Ishikawa (cell line): ENCODE measurements around the gene CEP131.

Experiments
- CREB1 ChIP-seq: IDR thresholded peaks from 2 replicates; pipeline ENCODE4 v1.6.1; 2012; ENCODE audit warnings: low read depth
- EP300 ChIP-seq: IDR thresholded peaks from 2 replicates; pipeline ENCODE4 v1.6.1; 2012; ENCODE audit warnings: borderline replicate concordance
- TCF12 ChIP-seq: IDR thresholded peaks from 2 replicates; pipeline ENCODE4 v1.6.1; 2012; ENCODE audit warnings: low read depth
- TF ChIP-seq, protein P1 (sequence below): IDR thresholded peaks from 2 replicates; pipeline ENCODE4 v1.6.1; 2012; ENCODE audit warnings: low read depth, mild to moderate bottlenecking

DNA sequence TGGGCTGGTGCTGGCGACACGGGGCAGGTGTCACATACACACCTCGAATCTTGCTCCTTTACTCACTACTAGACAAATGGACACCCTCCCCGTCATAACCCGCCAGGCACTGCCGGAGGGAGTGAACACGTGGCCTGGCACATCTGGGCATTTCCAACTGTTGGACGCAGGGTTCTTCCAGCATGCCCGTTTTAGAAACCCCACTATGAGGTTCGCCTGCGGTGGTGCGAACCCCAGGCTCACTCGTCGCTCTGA is 6.8 kb upstream of the CEP131 start:
- no peak for TF ChIP-seq EP300
- TF ChIP-seq, protein P1, sequence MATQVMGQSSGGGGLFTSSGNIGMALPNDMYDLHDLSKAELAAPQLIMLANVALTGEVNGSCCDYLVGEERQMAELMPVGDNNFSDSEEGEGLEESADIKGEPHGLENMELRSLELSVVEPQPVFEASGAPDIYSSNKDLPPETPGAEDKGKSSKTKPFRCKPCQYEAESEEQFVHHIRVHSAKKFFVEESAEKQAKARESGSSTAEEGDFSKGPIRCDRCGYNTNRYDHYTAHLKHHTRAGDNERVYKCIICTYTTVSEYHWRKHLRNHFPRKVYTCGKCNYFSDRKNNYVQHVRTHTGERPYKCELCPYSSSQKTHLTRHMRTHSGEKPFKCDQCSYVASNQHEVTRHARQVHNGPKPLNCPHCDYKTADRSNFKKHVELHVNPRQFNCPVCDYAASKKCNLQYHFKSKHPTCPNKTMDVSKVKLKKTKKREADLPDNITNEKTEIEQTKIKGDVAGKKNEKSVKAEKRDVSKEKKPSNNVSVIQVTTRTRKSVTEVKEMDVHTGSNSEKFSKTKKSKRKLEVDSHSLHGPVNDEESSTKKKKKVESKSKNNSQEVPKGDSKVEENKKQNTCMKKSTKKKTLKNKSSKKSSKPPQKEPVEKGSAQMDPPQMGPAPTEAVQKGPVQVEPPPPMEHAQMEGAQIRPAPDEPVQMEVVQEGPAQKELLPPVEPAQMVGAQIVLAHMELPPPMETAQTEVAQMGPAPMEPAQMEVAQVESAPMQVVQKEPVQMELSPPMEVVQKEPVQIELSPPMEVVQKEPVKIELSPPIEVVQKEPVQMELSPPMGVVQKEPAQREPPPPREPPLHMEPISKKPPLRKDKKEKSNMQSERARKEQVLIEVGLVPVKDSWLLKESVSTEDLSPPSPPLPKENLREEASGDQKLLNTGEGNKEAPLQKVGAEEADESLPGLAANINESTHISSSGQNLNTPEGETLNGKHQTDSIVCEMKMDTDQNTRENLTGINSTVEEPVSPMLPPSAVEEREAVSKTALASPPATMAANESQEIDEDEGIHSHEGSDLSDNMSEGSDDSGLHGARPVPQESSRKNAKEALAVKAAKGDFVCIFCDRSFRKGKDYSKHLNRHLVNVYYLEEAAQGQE = no peak
- TF ChIP-seq CREB1 = no peak
- no peak for TF ChIP-seq TCF12
